ENCODE data around the gene RPL12. TPM values are rescaled to one million over a fixed set of nuclear protein-coding genes. Genes with fewer than 3 reads are reported as not detected.

RPL12 gene
- total RNA-seq, 4 donors from 2014 or later, result 999 to 4,423 (median 2,373) TPM

DNA sequence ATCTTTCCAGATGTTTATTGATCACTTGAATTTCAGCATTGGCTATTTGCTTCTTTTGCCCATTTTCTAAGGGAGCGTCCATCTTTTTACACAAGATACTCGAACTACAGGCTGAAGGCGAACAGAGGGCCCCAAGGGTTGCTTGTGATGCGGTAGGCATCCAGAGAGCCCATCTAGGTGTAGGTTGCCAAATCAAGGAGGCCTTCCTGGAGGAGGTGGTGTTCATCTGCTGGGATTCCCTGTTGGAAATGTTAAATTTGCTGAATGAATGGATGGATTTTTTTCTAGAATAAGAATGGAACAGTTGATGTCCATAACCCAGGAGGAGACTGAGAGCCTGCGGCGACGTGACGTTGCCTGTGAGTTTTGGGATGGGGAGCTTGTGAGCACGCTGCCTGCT is 31.5 kb upstream of the RPL12 start:
- H3K27me3 ChIP-seq, result no peaks in the 10 kb centered on the region
- TF ChIP-seq CTCF (IDR thresholded peaks at IDR 0.05), result no peak
- no peak for TF ChIP-seq POLR2A (IDR thresholded peaks at IDR 0.05)
- H3K4me3 ChIP-seq, result no peak overlapping the region
- no peaks in the 10 kb centered on the region for H3K4me1 ChIP-seq
- DNase-seq, result no peak
- H3K27ac ChIP-seq, result no peak overlapping the region
- intact Hi-C loops (cut with DNase I; ENCODE audit: low total_unique reads), result no loop called here
- no peaks in the 10 kb centered on the region for H3K36me3 ChIP-seq
- no peaks in the 10 kb centered on the region for H3K9me3 ChIP-seq

- Histone ChIP-seq H3K27me3 (no peaks in the 10 kb centered on the region), H3K36me3 (no peaks in the 10 kb centered on the region), H3K27ac (no peak overlapping the region), H3K4me3 (no peak overlapping the region), H3K9me3 (no peaks in the 10 kb centered on the region), H3K4me1 (no peaks in the 10 kb centered on the region)
- no peak for DNase-seq
- intact Hi-C loops (cut with DNase I; ENCODE audit: low total_unique reads), result no loop called here
- no peak for TF ChIP-seq POLR2A (IDR thresholded peaks at IDR 0.05)
- TF ChIP-seq CTCF (IDR thresholded peaks at IDR 0.05), result no peak
Measured at GRCh38 chr9:127479507-127480081, 28.4 kb upstream of the RPL12 start.

- no peaks in the 10 kb centered on the region for H3K36me3 ChIP-seq
- H3K4me3 ChIP-seq, result no peak overlapping the region
- no peak overlapping the region for H3K27ac ChIP-seq
- H3K27me3 ChIP-seq, result no peaks in the 10 kb centered on the region
- H3K4me1 ChIP-seq, result no peaks in the 10 kb centered on the region
- intact Hi-C loops (cut with DNase I; ENCODE audit: low total_unique reads), result no loop called here
- no peaks in the 10 kb centered on the region for H3K9me3 ChIP-seq
- TF ChIP-seq CTCF (IDR thresholded peaks at IDR 0.05), result no peak
- TF ChIP-seq POLR2A (IDR thresholded peaks at IDR 0.05), result no peak
- no peak for DNase-seq
Measured at GRCh38 chr9:127474592-127474991, 23.4 kb upstream of the RPL12 start.

DNA sequence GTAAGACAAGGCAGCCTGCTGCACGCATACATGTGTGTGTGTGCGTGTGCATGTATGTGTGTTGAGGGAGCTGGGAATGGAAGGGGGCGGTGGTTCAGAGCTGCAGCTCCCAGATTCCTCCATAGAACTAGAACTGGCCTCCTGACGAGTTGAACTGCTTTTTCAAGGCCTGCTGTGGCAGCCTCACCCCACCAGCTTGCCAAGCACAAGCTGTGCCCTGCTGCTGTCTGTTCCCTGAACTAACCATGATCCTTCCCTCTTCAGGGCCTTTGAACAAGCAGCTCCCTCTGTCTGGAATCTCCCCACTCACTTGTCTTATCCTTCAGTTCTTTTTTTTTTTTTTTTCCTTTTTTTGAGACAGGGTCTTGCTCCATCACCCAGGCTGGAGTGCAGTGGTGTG is 22.7 kb upstream of the RPL12 start:
- intact Hi-C loops (cut with DNase I; ENCODE audit: low total_unique reads), result no loop called here
- no peak for DNase-seq
- Histone ChIP-seq H3K4me1 (no peaks in the 10 kb centered on the region), H3K27ac (no peak overlapping the region), H3K27me3 (no peaks in the 10 kb centered on the region), H3K36me3 (no peaks in the 10 kb centered on the region), H3K4me3 (no peak overlapping the region), H3K9me3 (no peaks in the 10 kb centered on the region)
- TF ChIP-seq POLR2A (IDR thresholded peaks at IDR 0.05) (no peak), CTCF (IDR thresholded peaks at IDR 0.05) (no peak)

- no peak for TF ChIP-seq CTCF (IDR thresholded peaks at IDR 0.05)
- TF ChIP-seq POLR2A (IDR thresholded peaks at IDR 0.05), result no peak
- H3K4me1 ChIP-seq, result no peaks in the 10 kb centered on the region
- no peaks in the 10 kb centered on the region for H3K27me3 ChIP-seq
- no peak overlapping the region for H3K27ac ChIP-seq
- H3K36me3 ChIP-seq, result no peaks in the 10 kb centered on the region
- no peak for DNase-seq
- intact Hi-C loops (cut with DNase I; ENCODE audit: low total_unique reads), result no loop called here
- no peak overlapping the region for H3K4me3 ChIP-seq
- H3K9me3 ChIP-seq, result no peaks in the 10 kb centered on the region
Measured at GRCh38 chr9:127473501-127473900, 22.3 kb upstream of the RPL12 start.
